Activated T-cell treated with anti-CD3 and anti-CD28 coated beads for 48 hours (primary cell): ENCODE measurements around the gene FGFRL1.

Experiments
- DNase-seq: peaks from one replicate; pipeline ENCODE4 v3.0.0-alpha.2; 2020; ENCODE audit warnings: low read depth

FGFRL1 gene

GRCh38 chr4:1023075-1023640 lies 11.7 kb downstream of the FGFRL1 start:
- DNase-seq: no peak

GRCh38 chr4:1023895-1024740 lies 12.7 kb downstream of the FGFRL1 start:
- no peak for DNase-seq

DNA sequence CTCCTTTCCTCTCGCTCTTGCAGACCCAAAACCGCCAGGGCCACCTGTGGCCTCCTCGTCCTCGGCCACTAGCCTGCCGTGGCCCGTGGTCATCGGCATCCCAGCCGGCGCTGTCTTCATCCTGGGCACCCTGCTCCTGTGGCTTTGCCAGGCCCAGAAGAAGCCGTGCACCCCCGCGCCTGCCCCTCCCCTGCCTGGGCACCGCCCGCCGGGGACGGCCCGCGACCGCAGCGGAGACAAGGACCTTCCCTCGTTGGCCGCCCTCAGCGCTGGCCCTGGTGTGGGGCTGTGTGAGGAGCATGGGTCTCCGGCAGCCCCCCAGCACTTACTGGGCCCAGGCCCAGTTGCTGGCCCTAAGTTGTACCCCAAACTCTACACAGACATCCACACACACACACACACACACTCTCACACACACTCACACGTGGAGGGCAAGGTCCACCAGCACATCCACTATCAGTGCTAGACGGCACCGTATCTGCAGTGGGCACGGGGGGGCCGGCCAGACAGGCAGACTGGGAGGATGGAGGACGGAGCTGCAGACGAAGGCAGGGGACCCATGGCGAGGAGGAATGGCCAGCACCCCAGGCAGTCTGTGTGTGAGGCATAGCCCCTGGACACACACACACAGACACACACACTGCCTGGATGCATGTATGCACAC lies 13.6 kb downstream of the FGFRL1 start:
- no peak for DNase-seq

GRCh38 chr4:1026115-1026514 lies 14.7 kb downstream of the FGFRL1 start:
- peak; percentile 41 for DNase-seq

- DNase-seq: no peak
Observed at GRCh38 chr4:1027219-1027914, 15.9 kb downstream of the FGFRL1 start.

- no peak for DNase-seq
Observed at GRCh38 chr4:1027915-1028238, 16.5 kb downstream of the FGFRL1 start.

DNA sequence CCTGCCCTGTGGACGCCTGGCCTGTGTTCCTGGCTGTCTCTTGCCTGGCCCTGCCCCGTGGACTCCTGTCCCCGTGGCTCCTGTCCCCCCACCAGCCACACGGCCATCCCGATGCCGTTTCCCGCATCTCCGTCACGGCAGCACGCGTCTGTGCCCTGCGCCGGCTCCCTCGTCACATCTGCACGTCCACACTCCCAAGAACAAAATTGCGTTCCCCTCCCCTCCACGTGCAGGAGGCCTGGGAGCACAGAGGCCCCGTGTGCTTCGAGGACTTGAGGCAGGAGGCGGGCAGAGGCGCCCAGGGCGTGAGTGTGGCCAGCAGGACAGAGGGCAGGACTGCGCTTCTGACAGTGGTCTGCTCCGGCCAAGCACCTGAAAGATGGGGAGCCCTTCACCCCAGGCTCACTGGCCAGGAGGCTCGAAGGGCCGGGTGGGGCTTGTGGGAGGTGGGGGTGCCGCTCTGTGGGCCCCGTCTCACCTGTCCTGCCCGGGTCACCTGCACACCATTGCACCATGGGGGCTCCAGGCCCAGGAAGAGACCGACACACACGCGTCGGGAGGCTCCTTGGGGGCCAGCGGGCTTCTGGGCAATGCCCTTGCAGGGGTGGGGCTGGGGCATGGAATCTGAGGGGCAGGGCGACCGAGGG lies 17.3 kb downstream of the FGFRL1 start:
- no peak for DNase-seq

- no peak for DNase-seq
Observed at GRCh38 chr4:1029529-1029928, 18.1 kb downstream of the FGFRL1 start.

DNA sequence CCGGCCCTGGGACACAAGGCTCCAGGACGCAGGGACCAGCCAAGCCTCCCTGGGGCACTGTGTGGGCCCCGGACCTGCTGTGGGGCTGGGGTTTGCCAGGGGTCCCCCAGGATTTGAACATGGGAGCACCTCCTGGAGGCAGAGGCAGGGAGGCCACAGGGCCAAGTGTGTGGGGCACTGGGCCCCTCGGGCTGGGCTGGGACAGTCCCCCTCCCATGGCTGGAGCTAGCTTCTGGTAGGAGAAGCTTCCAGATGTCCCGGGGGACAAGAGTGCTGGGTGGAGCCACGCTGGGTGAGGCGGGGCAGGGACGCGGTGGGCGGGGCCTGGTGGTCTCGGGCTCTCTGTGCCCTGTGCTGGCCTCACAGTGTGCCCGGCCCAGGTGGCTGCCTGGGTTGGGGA lies 18.6 kb downstream of the FGFRL1 start:
- DNase-seq: no peak

DNA sequence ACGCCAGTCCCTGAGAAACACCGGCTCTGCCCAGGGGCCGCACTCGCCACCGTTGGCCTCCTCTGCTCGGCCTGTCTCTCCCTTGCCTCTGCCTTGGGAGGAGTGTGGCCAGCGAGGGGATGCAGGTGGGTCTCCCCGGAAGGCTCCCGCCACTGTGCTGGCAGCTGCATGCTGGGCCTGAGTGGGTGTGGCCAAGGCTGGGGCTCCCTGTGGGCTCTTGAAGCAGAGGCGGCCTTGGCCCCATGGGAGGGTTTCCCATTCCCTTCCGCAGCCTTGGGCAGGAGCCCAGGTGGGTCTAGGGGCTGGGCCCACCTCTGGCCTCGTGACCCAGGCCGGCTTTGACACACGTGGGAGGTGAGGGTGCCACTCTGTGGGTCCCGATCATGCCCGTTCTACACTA lies 19.1 kb downstream of the FGFRL1 start:
- DNase-seq: no peak

- no peak for DNase-seq
Observed at GRCh38 chr4:1031346-1031745, 19.9 kb downstream of the FGFRL1 start.

- DNase-seq: no peak
Observed at GRCh38 chr4:1031956-1032795, 20.8 kb downstream of the FGFRL1 start.

DNA sequence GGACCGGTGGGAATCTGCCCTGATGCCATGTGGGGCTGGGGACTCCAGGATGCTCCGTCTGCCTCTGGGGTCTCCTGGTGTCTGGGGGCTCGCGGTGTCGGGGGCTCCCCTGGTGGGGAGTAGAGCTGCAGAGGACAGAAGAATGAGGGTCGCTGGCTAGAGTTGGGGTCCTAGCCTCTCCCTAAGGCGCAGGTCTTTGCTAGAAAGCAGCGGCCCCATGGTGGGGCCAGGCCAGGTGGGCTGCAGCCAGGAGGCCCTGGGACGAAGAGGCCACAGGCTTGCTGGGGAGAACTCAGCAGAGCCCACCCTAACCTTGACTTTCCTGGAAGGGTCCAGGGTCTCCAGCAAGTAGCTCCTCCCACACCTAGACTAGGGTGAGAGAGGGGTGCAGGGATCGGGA lies 21.4 kb downstream of the FGFRL1 start:
- DNase-seq: no peak

DNA sequence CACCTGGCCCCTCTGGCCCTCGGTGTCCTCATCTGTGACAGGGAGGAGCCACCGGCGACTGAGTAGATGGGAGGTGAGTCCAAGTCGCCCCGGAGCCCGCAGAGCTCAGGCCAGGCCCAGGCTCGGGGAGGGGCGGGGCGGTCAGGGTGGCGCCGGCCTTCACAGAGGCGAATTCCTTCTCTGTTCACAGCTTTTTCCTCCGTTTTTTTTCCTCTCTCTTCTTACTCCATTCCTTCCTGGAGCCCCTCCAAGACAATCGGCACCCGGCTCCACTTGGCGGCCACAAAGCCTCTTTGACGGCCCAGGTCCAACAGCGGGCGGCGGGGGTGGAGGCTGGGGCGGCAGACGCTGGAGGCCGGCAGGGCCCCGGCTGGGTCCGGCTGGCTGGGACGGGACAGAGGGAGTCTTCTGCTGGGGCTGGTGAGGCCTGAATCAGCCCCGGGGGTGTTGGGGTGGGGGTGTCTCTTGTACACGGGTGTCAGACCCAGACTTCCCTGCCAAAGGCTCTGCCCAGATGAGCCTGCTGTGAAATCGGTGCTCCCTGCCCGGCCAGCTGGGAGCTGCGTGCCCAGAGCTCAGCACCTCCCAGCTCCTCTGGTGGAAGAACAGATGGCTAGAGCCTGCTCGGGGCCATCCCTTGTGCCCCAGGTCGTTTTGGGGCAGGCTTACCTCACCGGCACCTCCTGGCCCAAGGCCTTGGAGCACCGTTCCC lies 22.6 kb downstream of the FGFRL1 start:
- DNase-seq: no peak

DNA sequence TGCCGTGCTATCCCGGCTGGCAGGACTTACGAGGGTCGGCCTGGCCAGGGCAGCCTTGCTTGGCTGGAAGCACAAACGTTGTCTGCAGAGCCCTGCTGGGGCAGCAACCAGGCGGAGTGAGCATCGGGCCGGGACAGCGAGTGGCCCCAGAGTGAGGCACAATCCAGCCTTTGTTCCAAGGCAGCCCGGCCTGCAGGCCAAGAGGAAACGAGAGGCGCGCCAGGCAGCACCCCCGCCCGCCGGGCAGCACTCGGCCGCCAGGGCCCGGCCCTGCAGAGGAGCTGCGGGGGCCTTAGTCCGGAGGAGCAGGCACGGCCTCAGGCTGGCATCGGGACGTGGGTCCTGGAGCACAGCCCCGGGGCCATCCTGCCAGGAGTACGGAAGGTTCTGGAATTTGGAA lies 24.1 kb downstream of the FGFRL1 start:
- no peak for DNase-seq

DNA sequence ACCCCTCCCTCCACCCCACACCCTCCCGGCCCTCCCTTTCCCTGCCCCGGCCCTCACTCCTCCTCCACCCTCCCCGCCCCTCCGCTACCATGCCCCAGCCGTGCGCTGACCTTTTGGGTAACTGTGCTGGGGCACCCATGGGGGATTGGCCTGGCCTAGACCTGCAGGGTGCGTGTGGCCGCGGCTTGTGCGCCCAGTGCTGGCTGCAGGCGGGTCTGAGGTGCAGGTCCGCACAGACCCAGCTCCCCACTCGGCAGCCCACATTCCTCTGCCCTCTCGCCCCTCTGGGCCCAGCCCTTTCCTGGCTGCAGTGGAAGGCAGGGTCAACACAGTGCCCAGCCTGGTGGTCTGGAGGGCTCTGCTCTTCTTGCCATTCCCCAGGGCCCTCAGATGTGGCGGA lies 24.7 kb downstream of the FGFRL1 start:
- DNase-seq: no peak

DNA sequence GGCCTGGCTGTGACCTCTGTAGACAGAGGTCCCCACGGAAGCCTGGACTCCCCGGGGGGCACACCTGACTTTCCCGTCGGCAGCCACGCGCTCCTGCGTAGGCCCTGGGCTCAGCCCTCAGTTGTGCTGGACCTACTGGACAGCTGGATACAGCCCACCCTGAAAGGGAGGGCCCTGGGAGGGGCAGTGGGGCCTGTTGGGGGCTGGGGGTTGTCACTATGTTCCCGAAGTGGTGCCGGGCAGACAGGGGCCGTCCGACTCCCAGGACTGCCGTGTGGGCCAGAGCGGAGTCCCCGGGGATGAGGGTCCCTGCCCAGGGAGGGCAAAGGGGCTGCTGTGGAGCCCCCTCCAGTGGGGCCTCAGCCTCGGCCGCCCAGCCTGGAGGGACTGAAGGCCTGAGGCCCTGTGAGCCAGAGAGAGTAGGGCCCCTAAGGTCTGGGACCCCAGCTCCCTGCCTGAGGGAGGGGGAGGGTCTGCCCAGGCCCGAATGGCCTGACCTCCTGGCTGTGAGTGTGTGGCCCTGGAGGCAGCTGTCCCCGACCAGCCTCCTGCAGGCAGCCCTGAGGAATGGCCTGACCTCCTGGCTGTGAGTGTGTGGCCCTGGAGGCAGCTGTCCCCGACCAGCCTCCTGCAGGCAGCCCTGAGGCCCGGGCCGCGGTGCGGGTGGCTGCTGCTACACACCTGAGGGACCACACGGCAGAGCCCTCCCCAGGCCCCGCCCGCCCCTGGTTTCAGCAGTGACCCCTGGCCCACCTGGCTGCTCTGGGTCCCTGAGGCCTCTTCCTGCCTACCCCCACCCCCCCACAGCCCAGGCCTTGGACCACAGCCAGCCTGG lies 25.8 kb downstream of the FGFRL1 start:
- no peak for DNase-seq

DNA sequence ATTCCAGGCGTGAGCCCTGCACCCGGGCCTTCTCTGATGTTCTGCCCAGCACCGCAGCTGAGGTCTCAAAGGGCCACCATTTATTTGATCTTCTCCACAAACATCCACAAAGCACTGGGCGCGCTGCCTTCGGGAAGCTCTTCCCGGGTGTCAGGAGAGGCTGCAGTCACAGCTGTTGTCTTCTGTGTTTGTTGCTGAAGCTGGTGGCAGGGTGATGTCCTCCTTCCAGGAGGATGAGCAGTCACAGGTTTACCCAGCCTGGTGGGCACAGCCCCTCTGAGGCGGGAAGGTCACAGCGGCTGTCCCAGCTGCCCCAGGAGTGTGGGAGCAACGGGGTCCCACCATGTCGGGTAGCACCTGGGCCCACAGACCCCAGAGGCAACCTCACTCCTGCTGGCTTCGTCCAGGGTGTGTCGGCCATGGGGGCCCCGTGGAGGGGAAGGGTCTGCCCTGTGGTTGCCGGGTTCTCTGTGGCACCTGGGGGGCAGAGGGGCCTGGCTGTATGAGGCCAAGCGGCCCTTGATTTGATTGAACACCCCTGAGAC lies 27.6 kb downstream of the FGFRL1 start:
- no peak for DNase-seq

DNA sequence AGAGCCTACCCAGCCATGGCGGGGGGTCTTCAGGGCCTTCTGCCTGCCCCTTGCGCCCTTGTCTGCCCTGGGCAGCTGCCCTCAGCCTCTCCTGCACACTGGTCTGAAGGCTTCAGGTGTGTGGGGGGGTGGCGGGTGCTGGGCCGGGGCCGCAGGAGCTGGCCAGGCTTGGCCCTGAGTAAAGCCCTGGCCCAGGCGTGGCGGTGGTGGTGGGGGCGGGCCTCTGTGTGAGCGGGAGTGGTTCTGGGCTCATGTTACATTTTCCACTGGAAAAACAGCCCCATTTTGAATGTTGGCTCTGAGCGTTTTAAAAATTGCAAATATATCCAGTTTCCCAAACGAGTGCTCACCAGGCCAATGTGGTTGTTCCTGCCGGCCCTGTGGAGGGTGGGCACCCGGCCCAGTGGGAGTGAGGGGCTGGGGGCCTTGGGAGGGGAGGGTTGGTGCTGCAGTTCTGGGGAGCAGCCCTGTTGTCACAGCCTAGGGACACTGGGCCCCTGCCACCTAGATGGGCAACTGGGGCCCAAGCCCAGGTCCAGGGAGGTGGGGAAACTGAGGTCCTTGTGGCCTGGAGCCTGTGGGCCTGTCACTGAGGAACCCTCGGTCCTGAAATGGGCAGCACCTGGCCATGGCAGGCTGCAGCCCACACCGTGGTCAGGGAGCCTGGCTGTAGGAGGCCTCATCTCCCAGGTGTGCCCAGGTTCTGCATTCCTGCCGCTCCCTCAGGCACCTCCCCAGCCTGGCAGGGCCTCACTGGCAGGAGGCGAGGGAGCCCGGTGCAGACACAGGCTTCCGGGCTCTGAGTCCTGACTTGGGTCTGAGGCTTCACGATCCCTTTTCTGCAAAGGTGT lies 28.3 kb downstream of the FGFRL1 start:
- DNase-seq: no peak
